Measurements from ENCODE around the gene GID8.

The GID8 gene

GRCh38 chr20:62902926-62903615, 34.9 kb upstream of the GID8 start:
- DNase-seq (ENCODE audit: low spot score), result no peak

GRCh38 chr20:62905536-62906117, 32.3 kb upstream of the GID8 start:
- no peak for DNase-seq (ENCODE audit: low spot score)

GRCh38 chr20:62906209-62906608, 31.7 kb upstream of the GID8 start:
- DNase-seq (ENCODE audit: low spot score), result no peak

- no peak for DNase-seq (ENCODE audit: low spot score)
Observed at GRCh38 chr20:62906647-62907375, 31.1 kb upstream of the GID8 start.

GRCh38 chr20:62907384-62908317, 30.3 kb upstream of the GID8 start:
- peak; percentile 65 for DNase-seq (ENCODE audit: low spot score)

- no peak for DNase-seq (ENCODE audit: low spot score)
Observed at GRCh38 chr20:62908971-62909791, 28.8 kb upstream of the GID8 start.

GRCh38 chr20:62910217-62910766, 27.7 kb upstream of the GID8 start:
- DNase-seq (ENCODE audit: low spot score), result no peak

GRCh38 chr20:62910777-62911497, 27.0 kb upstream of the GID8 start:
- DNase-seq (ENCODE audit: low spot score), result no peak

- DNase-seq (ENCODE audit: low spot score), result no peak
Observed at GRCh38 chr20:62911701-62912280, 26.2 kb upstream of the GID8 start.

GRCh38 chr20:62913043-62913630, 24.8 kb upstream of the GID8 start:
- DNase-seq (ENCODE audit: low spot score), result no peak

- DNase-seq (ENCODE audit: low spot score), result no peak
Observed at GRCh38 chr20:62914436-62914835, 23.5 kb upstream of the GID8 start.

GRCh38 chr20:62914970-62915457, 22.9 kb upstream of the GID8 start:
- peak; percentile 57 for DNase-seq (ENCODE audit: low spot score)

- peak; percentile 55 for DNase-seq (ENCODE audit: low spot score)
Observed at GRCh38 chr20:62916703-62917476, 21.1 kb upstream of the GID8 start.

GRCh38 chr20:62917720-62918119, 20.2 kb upstream of the GID8 start:
- DNase-seq (ENCODE audit: low spot score), result no peak

GRCh38 chr20:62918147-62918546, 19.8 kb upstream of the GID8 start:
- DNase-seq (ENCODE audit: low spot score), result no peak

GRCh38 chr20:62918831-62919230, 19.1 kb upstream of the GID8 start:
- DNase-seq (ENCODE audit: low spot score), result no peak

GRCh38 chr20:62920039-62920645, 17.8 kb upstream of the GID8 start:
- no peak for DNase-seq (ENCODE audit: low spot score)

- peak; percentile 90 for DNase-seq (ENCODE audit: low spot score)
Observed at GRCh38 chr20:62921119-62921687, 16.7 kb upstream of the GID8 start.

Measured in HuH-7 (cell line).